KMS-11 (cell line): ENCODE data around the gene NPLOC4.

ENCODE experiments used
- H2AFZ ChIP-seq: fragments of 200-600 bp; sonication (generic); 2 replicates; pipeline ENCODE4 v1.6.1; 2016; ENCODE audit warnings: antibody characterized with exemption, mixed run types, low read depth
- H3K27ac ChIP-seq: fragments of 200-600 bp; sonication (generic); 2 replicates; pipeline ENCODE4 v1.6.1; 2016; ENCODE audit warnings: mild to moderate bottlenecking, mixed run types
- H3K27me3 ChIP-seq: fragments of 200-600 bp; sonication (generic); 2 replicates; pipeline ENCODE4 v1.6.1; 2017; ENCODE audit warnings: mild to moderate bottlenecking, low read depth, mixed run types, moderate library complexity; ENCODE audit not compliant: insufficient read depth
- H3K36me3 ChIP-seq: fragments of 200-600 bp; sonication (generic); 2 replicates; pipeline ENCODE4 v1.6.1; 2017; ENCODE audit warnings: mild to moderate bottlenecking, mixed run types; ENCODE audit not compliant: insufficient read depth
- H3K4me1 ChIP-seq: fragments of 200-600 bp; sonication (generic); 2 replicates; pipeline ENCODE4 v1.6.1; 2016; ENCODE audit warnings: mild to moderate bottlenecking, low read depth, mixed run types; ENCODE audit not compliant: poor library complexity, severe bottlenecking
- H3K4me2 ChIP-seq: fragments of 200-600 bp; sonication (generic); 2 replicates; pipeline ENCODE4 v1.7.0; 2016; ENCODE audit warnings: mild to moderate bottlenecking, mixed run types
- H3K4me3 ChIP-seq: fragments of 200-600 bp; sonication (generic); IDR thresholded peaks from 2 replicates; pipeline ENCODE4 v1.6.1; 2017; ENCODE audit warnings: low read depth, low read length, mixed read lengths; ENCODE audit not compliant: insufficient read depth
- H3K79me2 ChIP-seq: fragments of 200-600 bp; sonication (generic); 2 replicates; pipeline ENCODE4 v1.6.1; 2016; ENCODE audit warnings: low read depth, mixed run types; ENCODE audit not compliant: insufficient read depth
- H3K9ac ChIP-seq: fragments of 200-600 bp; sonication (generic); 2 replicates; pipeline ENCODE4 v1.6.1; 2016; ENCODE audit warnings: mild to moderate bottlenecking, mixed run types
- H4K20me1 ChIP-seq: fragments of 200-600 bp; sonication (generic); 2 replicates; pipeline ENCODE4 v1.6.1; 2016; ENCODE audit warnings: mild to moderate bottlenecking, mixed run types; ENCODE audit not compliant: insufficient read depth
- CTCF ChIP-seq: fragments of 200-600 bp; sonication (generic); conservative IDR thresholded peaks from 2 replicates; pipeline ENCODE4 v1.6.1; 2017; ENCODE audit warnings: low read depth, mild to moderate bottlenecking, antibody characterized with exemption, low read length, moderate library complexity, mixed read lengths

The NPLOC4 gene

GRCh38 chr17:81593105-81593871, 43.6 kb downstream of the NPLOC4 start:
- Histone ChIP-seq H3K27ac (no peak overlapping the region), H3K9ac (no peak overlapping the region), H4K20me1 (no peaks in the 10 kb centered on the region), H2AFZ (no peak overlapping the region), H3K36me3 (peaks cover 9% of the 10 kb centered on the region; the same call in 1 of the 2 replicates), H3K4me3 (no peak overlapping the region), H3K79me2 (peaks cover 24% of the 10 kb centered on the region; the same call in 1 of the 2 replicates), H3K4me1 (peaks cover 19% of the 10 kb centered on the region), H3K27me3 (no peaks in the 10 kb centered on the region), H3K4me2 (no peak overlapping the region)
- no peak for TF ChIP-seq CTCF

GRCh38 chr17:81591971-81592370, 44.9 kb downstream of the NPLOC4 start:
- Histone ChIP-seq H3K4me1 (peaks cover 6% of the 10 kb centered on the region), H4K20me1 (no peaks in the 10 kb centered on the region), H2AFZ (no peak overlapping the region), H3K4me2 (no peak overlapping the region), H3K9ac (no peak overlapping the region), H3K27me3 (no peaks in the 10 kb centered on the region), H3K36me3 (peaks cover 9% of the 10 kb centered on the region; the same call in 1 of the 2 replicates), H3K27ac (no peak overlapping the region), H3K4me3 (no peak overlapping the region), H3K79me2 (peaks cover 17% of the 10 kb centered on the region; the same call in 1 of the 2 replicates)
- no peak for TF ChIP-seq CTCF

- Histone ChIP-seq H2AFZ (no peak overlapping the region), H3K9ac (no peak overlapping the region), H3K4me1 (no peaks in the 10 kb centered on the region), H3K4me3 (no peak overlapping the region), H4K20me1 (no peaks in the 10 kb centered on the region), H3K27ac (no peak overlapping the region), H3K4me2 (no peak overlapping the region), H3K79me2 (peaks cover 9% of the 10 kb centered on the region; the same call in 1 of the 2 replicates), H3K27me3 (no peaks in the 10 kb centered on the region), H3K36me3 (peaks cover 3% of the 10 kb centered on the region; the same call in 1 of the 2 replicates)
- TF ChIP-seq CTCF, result no peak
Measured at GRCh38 chr17:81590121-81590520, 46.8 kb downstream of the NPLOC4 start.

- Histone ChIP-seq H3K27ac (no peak overlapping the region), H3K36me3 (peaks cover 3% of the 10 kb centered on the region; the same call in 1 of the 2 replicates), H4K20me1 (no peaks in the 10 kb centered on the region), H2AFZ (no peak overlapping the region), H3K4me2 (no peak overlapping the region), H3K9ac (no peak overlapping the region), H3K4me1 (no peaks in the 10 kb centered on the region), H3K79me2 (peaks cover 9% of the 10 kb centered on the region; the same call in 1 of the 2 replicates), H3K4me3 (no peak overlapping the region), H3K27me3 (no peaks in the 10 kb centered on the region)
- TF ChIP-seq CTCF, result no peak
Measured at GRCh38 chr17:81589612-81590011, 47.3 kb downstream of the NPLOC4 start.
